GM19438 (cell line): Measurements from ENCODE around the gene CNP.

Experiments used
- ATAC-seq: cut with Tn5 transposase; IDR thresholded peaks from one replicate; pipeline ENCODE4 v1.9.1; 2021; ENCODE audit warnings: low read depth; ENCODE audit not compliant: unreplicated experiment

Gene CNP

GRCh38 chr17:41971721-41972523, 5.3 kb downstream of the CNP start:
- ATAC-seq = no peak

GRCh38 chr17:41972571-41973407, 6.2 kb downstream of the CNP start:
- no peak for ATAC-seq

- ATAC-seq = no peak
Measured at GRCh38 chr17:41973408-41973811, 6.8 kb downstream of the CNP start.

GRCh38 chr17:41974031-41974430, 7.4 kb downstream of the CNP start:
- ATAC-seq = no peak

- ATAC-seq = no peak
Measured at GRCh38 chr17:41974658-41975057, 8.1 kb downstream of the CNP start.

- ATAC-seq = no peak
Measured at GRCh38 chr17:41975099-41976083, 8.8 kb downstream of the CNP start.

- no peak for ATAC-seq
Measured at GRCh38 chr17:41976142-41976768, 9.7 kb downstream of the CNP start.

- ATAC-seq = no peak
Measured at GRCh38 chr17:41977991-41978390, 11.4 kb downstream of the CNP start.

- ATAC-seq = no peak
Measured at GRCh38 chr17:41982026-41982760, 15.6 kb downstream of the CNP start.

GRCh38 chr17:41984454-41984853, 17.9 kb downstream of the CNP start:
- ATAC-seq = no peak

- ATAC-seq = no peak
Measured at GRCh38 chr17:41985919-41986318, 19.3 kb downstream of the CNP start.

GRCh38 chr17:41986634-41987033, 20.0 kb downstream of the CNP start:
- no peak for ATAC-seq

GRCh38 chr17:41987642-41988041, 21.0 kb downstream of the CNP start:
- ATAC-seq = no peak

- ATAC-seq = no peak
Measured at GRCh38 chr17:41988418-41988817, 21.8 kb downstream of the CNP start.

GRCh38 chr17:41989702-41990419, 23.3 kb downstream of the CNP start:
- ATAC-seq = no peak

- ATAC-seq = no peak
Measured at GRCh38 chr17:41992576-41992975, 26.0 kb downstream of the CNP start.

GRCh38 chr17:41996855-41997164, 30.2 kb downstream of the CNP start:
- ATAC-seq = no peak

- ATAC-seq = no peak
Measured at GRCh38 chr17:41998497-41998896, 31.9 kb downstream of the CNP start.
